Upper lobe of right lung (tissue), 1 donor: Measurements from ENCODE around the gene NOS2. TPM values are rescaled to one million over a fixed set of nuclear protein-coding genes. Genes with fewer than 3 reads are reported as not detected.

Experiments used
- ATAC-seq: fragments of 200-7000 bp; cut with Tn5 transposase; one replicate; pipeline ENCODE4 v1.9.1; 2020; ENCODE audit warnings: mild to moderate bottlenecking, moderate library complexity
- DNase-seq: peaks from one replicate; pipeline ENCODE4 v3.0.0-alpha.2; 2020
- H3K27ac ChIP-seq: fragments of 200-600 bp; one replicate; pipeline ENCODE4 v1.8.0; 2022
- H3K27me3 ChIP-seq: fragments of 200-600 bp; one replicate; pipeline ENCODE4 v1.8.0; 2022; ENCODE audit warnings: mild to moderate bottlenecking
- H3K36me3 ChIP-seq: fragments of 200-600 bp; one replicate; pipeline ENCODE4 v1.8.0; 2022
- H3K4me1 ChIP-seq: fragments of 200-600 bp; one replicate; pipeline ENCODE4 v1.8.0; 2022
- H3K4me3 ChIP-seq: fragments of 200-600 bp; one replicate; pipeline ENCODE4 v1.8.0; 2022; ENCODE audit warnings: mild to moderate bottlenecking
- H3K9me3 ChIP-seq: fragments of 200-600 bp; one replicate; pipeline ENCODE4 v1.8.0; 2022
- intact Hi-C: fragments of 100-400 bp; cut with DNase I; formaldehyde crosslinking; loops from one replicate; pipeline ENCODE4 v1.11.0; 2022
- total RNA-seq: library from RNA; stranded (reverse); fragmentation: NEBNext Ultra II Directional; extraction: Animal tissue kit (Norgen Biotek cat#: 25700); gene quantifications from one replicate; pipeline ENCODE4 v1.2.1, GENCODE V29; 2021
- TF ChIP-seq, protein P1 (sequence below): fragments of 200-600 bp; IDR thresholded peaks from one replicate; pipeline ENCODE4 v1.8.0; 2022; ENCODE audit warnings: antibody characterized with exemption
- donor health status: DM: no; HTN: yes; CAD: no; lungs with severe emphysema.

NOS2 gene
- total RNA-seq, 1 donor from 2014 or later: 0.55 TPM

DNA sequence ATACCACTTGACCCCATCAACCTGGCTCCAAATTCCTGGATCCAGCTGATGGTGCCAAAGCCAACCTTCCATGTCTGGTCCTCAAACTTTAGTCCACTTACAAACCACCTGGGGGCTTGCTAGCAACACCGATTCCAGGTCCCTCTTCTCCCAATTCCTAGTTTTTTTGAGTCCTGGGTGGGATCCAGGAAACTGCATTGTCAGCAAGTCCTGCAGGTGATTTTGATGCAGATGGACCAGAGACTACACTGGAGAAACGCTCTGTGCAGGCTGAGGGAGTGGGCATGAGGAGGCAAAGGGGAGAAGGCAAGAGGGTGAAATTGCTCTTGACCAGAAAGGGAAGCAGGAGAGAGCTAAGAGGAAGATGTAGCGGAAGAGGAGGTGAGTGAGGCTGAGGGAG, 21.0 kb upstream of the NOS2 start:
- no peak overlapping the region for H3K4me3 ChIP-seq
- H3K27me3 ChIP-seq: no peaks in the 10 kb centered on the region
- intact Hi-C loops: no loop called here
- ATAC-seq (no peak), DNase-seq (no peak)
- TF ChIP-seq, protein P1, sequence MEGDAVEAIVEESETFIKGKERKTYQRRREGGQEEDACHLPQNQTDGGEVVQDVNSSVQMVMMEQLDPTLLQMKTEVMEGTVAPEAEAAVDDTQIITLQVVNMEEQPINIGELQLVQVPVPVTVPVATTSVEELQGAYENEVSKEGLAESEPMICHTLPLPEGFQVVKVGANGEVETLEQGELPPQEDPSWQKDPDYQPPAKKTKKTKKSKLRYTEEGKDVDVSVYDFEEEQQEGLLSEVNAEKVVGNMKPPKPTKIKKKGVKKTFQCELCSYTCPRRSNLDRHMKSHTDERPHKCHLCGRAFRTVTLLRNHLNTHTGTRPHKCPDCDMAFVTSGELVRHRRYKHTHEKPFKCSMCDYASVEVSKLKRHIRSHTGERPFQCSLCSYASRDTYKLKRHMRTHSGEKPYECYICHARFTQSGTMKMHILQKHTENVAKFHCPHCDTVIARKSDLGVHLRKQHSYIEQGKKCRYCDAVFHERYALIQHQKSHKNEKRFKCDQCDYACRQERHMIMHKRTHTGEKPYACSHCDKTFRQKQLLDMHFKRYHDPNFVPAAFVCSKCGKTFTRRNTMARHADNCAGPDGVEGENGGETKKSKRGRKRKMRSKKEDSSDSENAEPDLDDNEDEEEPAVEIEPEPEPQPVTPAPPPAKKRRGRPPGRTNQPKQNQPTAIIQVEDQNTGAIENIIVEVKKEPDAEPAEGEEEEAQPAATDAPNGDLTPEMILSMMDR: no peak
- H3K36me3 ChIP-seq: no peaks in the 10 kb centered on the region
- no peak overlapping the region for H3K27ac ChIP-seq
- no peaks in the 10 kb centered on the region for H3K4me1 ChIP-seq
- H3K9me3 ChIP-seq: no peaks in the 10 kb centered on the region

DNA sequence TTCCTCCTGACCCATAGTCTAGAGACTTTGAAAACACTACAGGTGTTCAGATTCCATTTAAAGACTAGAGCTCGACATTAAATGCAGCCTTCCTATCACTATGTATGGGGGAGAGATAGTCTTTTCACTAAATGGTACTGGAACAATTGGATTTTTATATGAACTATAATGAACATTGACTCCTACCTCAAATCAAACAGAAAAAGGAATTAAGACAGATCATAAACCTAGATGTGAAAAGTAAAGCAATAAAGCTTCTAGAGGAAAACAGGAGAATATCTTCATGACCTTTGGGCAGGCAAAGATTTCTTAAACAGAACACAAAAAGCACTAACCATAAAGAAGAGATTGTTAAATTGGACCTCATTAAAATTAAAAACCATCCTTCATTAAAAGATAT, 18.8 kb upstream of the NOS2 start:
- ATAC-seq (no peak), DNase-seq (no peak)
- intact Hi-C loops: no loop called here
- Histone ChIP-seq H3K4me3 (no peak overlapping the region), H3K27ac (no peak overlapping the region), H3K9me3 (no peaks in the 10 kb centered on the region), H3K27me3 (no peaks in the 10 kb centered on the region), H3K4me1 (no peaks in the 10 kb centered on the region), H3K36me3 (no peaks in the 10 kb centered on the region)
- TF ChIP-seq, protein P1: no peak

DNA sequence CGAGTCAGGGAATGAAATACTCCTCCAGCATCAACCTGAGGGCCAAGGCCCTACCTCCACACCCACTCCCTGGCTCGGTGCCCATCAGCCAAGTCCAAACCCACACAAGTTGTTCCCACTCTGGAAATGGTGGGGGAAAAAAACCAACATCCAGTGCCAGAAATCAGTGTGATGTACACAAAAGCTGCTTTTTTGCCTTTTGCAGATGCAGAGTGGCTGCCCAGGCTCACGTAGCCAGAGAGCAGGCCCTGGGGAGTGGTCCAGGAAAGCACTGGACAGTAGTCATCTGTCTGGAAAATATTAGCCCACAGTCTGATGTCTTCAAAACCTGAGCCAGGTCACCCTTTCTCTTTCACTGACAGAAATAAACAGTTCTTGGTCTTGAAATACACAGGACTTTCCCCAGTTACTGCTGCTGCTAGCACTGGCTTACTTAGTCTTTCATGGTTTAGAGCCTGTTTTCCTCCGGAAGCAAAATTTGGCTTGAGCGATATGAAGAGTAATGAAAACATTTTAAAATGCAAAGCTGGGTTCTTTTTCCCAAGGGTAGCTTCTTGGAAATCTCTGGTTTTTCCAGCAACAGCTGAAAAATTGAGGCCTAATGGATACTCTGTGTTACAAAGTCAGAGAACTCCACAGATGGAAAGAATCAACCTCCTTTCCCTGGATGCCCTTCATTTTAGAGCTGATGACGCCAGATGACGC, 18.2 kb upstream of the NOS2 start:
- TF ChIP-seq, protein P1: no peak
- Histone ChIP-seq H3K4me1 (no peaks in the 10 kb centered on the region), H3K9me3 (no peaks in the 10 kb centered on the region), H3K36me3 (no peaks in the 10 kb centered on the region), H3K4me3 (no peak overlapping the region), H3K27me3 (no peaks in the 10 kb centered on the region), H3K27ac (no peak overlapping the region)
- no peak for ATAC-seq
- intact Hi-C loops: no loop called here
- no peak for DNase-seq

DNA sequence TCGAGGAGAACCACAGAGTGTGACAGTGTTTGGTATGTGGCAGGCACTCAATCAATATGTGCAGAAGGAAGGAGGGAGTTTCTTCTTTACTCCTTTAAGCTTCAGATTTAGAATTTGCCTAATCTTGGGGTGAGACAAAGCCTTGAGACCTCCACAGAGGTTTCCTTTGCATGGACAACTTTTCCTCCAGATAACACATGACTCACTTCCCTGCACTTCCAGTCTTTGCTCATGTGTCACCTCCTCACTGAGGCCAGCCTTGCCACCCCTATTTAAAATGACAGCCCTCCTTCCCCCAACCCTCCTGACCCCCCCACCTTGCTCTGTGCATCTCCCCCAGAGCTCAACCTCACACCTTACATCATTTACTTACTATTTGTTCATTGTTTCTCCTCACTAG, 17.4 kb upstream of the NOS2 start:
- TF ChIP-seq, protein P1: no peak
- intact Hi-C loops: no loop called here
- Histone ChIP-seq H3K9me3 (no peaks in the 10 kb centered on the region), H3K4me1 (no peaks in the 10 kb centered on the region), H3K4me3 (no peak overlapping the region), H3K36me3 (no peaks in the 10 kb centered on the region), H3K27me3 (no peaks in the 10 kb centered on the region), H3K27ac (no peak overlapping the region)
- no peak for DNase-seq
- ATAC-seq: no peak

DNA sequence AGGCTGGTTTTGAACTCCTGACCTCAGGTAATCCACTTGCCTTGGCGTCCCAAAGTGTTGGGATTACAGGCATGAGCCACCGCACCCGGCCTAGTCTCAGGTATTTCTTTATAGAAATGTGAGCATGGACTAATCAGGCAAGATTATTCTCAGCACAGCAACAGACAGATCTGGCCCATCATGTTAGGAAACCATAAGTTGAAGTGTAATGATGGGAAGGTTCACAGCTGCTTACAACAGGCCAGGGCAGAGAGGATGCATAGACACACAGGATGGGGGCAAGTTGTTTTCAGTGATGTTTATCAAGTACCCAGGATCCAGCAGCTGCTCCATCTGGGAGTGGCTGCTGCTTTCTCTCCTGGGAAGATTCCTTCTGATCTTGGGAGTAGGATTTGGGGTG, 16.6 kb upstream of the NOS2 start:
- no peaks in the 10 kb centered on the region for H3K9me3 ChIP-seq
- TF ChIP-seq, protein P1: no peak
- H3K4me3 ChIP-seq: no peak overlapping the region
- intact Hi-C loops: no loop called here
- no peak for ATAC-seq
- H3K27me3 ChIP-seq: no peaks in the 10 kb centered on the region
- H3K4me1 ChIP-seq: no peaks in the 10 kb centered on the region
- no peak for DNase-seq
- H3K27ac ChIP-seq: no peak overlapping the region
- H3K36me3 ChIP-seq: no peaks in the 10 kb centered on the region

DNA sequence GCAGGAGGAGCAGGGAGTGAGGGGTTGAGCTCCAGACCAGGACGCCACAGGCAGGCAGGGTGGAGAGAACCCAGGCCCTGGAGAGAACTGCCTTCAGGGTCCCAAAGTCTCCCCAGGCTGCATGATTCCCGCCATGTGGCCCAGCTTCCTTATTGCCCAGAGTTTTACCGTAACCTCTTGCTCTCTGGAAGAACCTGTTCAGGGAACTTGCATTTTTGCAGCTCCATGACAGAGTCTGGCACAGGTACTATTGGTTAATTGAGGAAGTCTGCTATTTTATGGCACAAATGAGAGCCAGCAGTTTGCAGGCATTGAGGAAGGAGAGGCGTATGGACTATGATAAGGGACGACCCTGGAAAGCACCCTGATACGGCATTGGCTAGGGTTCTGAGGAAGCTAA, 11.6 kb upstream of the NOS2 start:
- DNase-seq: no peak
- no peaks in the 10 kb centered on the region for H3K27me3 ChIP-seq
- intact Hi-C loops: no loop called here
- H3K9me3 ChIP-seq: no peaks in the 10 kb centered on the region
- H3K4me1 ChIP-seq: peaks cover 5% of the 10 kb centered on the region
- TF ChIP-seq, protein P1: no peak
- no peak for ATAC-seq
- H3K27ac ChIP-seq: no peak overlapping the region
- no peak overlapping the region for H3K4me3 ChIP-seq
- no peaks in the 10 kb centered on the region for H3K36me3 ChIP-seq
